ENCODE measurements around the gene SHB. TPM values are rescaled to one million over a fixed set of nuclear protein-coding genes. Genes with fewer than 3 reads are reported as not detected.

SHB gene
- total RNA-seq, 1 experiment from 2014 or later, result 56.4 TPM

GRCh38 chr9:38032266-38033110 lies 36.5 kb downstream of the SHB start:
- no TSS peak for BruUV-seq (replicated peaks)
- CTCF ChIA-PET, result interaction anchor here (0.5 kb wide), 1 partner anchor 1842 kb away, joined by 4 read pairs; the partner anchor contains the start of gene CLTA
- Histone ChIP-seq H3K9me3 (ENCODE audit: low read length) (no peaks in the 10 kb centered on the region), H3K9me2 (replicated peaks; ENCODE audit: low read length) (no peaks in the 10 kb centered on the region), H3F3A (ENCODE audit: low read length, unreplicated experiment) (no peaks in the 10 kb centered on the region), H3K4me2 (ENCODE audit: low read length) (peak overlapping the region; percentile 62), H3K36me3 (ENCODE audit: low read depth, low read length) (no peaks in the 10 kb centered on the region), H3K4me3 (ENCODE audit: low read length) (peak overlapping the region; percentile 31; the same call in 1 of the 2 replicates), H4K20me1 (ENCODE audit: low read length) (0 out of 2 replicates have a peak, but pooled peaks cover 9% of the 10 kb centered on the region), H3K27me3 (ENCODE audit: low read length) (no peaks in the 10 kb centered on the region), H3K4me1 (ENCODE audit: insufficient read depth, low read length) (peaks cover 69% of the 10 kb centered on the region), H3K27ac (ENCODE audit: low read length) (peak overlapping the region; percentile 75), H3K79me2 (ENCODE audit: low read length) (peaks cover 100% of the 10 kb centered on the region), H3K9ac (ENCODE audit: low read length) (peak overlapping the region; percentile 22), H2AFZ (ENCODE audit: low read length) (no peak overlapping the region)
- POLR2A ChIA-PET (ENCODE audit: unreplicated experiment), result no interaction called here
- ATAC-seq (peak; percentile 61), DNase-seq (peak; percentile 79)
- no peak for TF ChIP-seq CTCF (conservative IDR thresholded peaks at IDR 0.05; ENCODE audit: low read depth, low read length)
- no peak for TF ChIP-seq EZH2phosphoT487 (IDR thresholded peaks at IDR 0.05; ENCODE audit: borderline replicate concordance, low read length)
- no peak for TF ChIP-seq EZH2 (IDR thresholded peaks at IDR 0.05; ENCODE audit: low read length, unreplicated experiment)
- intact Hi-C loops (cut with micrococcal nuclease), result loop anchor here (2.0 kb wide), 1 partner anchor 14 kb away; no protein-coding TSS in a partner anchor

- H3K79me2 ChIP-seq (ENCODE audit: low read length), result peaks cover 100% of the 10 kb centered on the region
- DNase-seq, result peak; percentile 40
- H3K9me3 ChIP-seq (ENCODE audit: low read length), result no peaks in the 10 kb centered on the region
- peak overlapping the region; percentile 22 for H3K9ac ChIP-seq (ENCODE audit: low read length)
- H3K27ac ChIP-seq (ENCODE audit: low read length), result peak overlapping the region; percentile 75
- no peaks in the 10 kb centered on the region for H3K9me2 ChIP-seq (replicated peaks; ENCODE audit: low read length)
- H3K4me1 ChIP-seq (ENCODE audit: insufficient read depth, low read length), result peaks cover 69% of the 10 kb centered on the region
- POLR2A ChIA-PET (ENCODE audit: unreplicated experiment), result no interaction called here
- ATAC-seq, result no peak
- no peaks in the 10 kb centered on the region for H3K27me3 ChIP-seq (ENCODE audit: low read length)
- H2AFZ ChIP-seq (ENCODE audit: low read length), result no peak overlapping the region
- no peaks in the 10 kb centered on the region for H3F3A ChIP-seq (ENCODE audit: low read length, unreplicated experiment)
- no TSS peak for BruUV-seq (replicated peaks)
- TF ChIP-seq EZH2 (IDR thresholded peaks at IDR 0.05; ENCODE audit: low read length, unreplicated experiment) (no peak), CTCF (conservative IDR thresholded peaks at IDR 0.05; ENCODE audit: low read depth, low read length) (no peak), EZH2phosphoT487 (IDR thresholded peaks at IDR 0.05; ENCODE audit: borderline replicate concordance, low read length) (no peak)
- H3K4me3 ChIP-seq (ENCODE audit: low read length), result peak overlapping the region; percentile 2; the same call in 1 of the 2 replicates
- intact Hi-C loops (cut with micrococcal nuclease), result no loop called here
- H3K4me2 ChIP-seq (ENCODE audit: low read length), result peak overlapping the region; percentile 62
- H3K36me3 ChIP-seq (ENCODE audit: low read depth, low read length), result no peaks in the 10 kb centered on the region
- H4K20me1 ChIP-seq (ENCODE audit: low read length), result 0 out of 2 replicates have a peak, but pooled peaks cover 9% of the 10 kb centered on the region
- CTCF ChIA-PET, result interaction anchor here (0.5 kb wide), 2 partner anchors 37 to 1841 kb away, joined by 4 to 9 read pairs; partner anchors contain the start of gene CLTA
These were observed 37.4 kb downstream of the SHB start for GRCh38 chr9:38031594-38031993.

- Histone ChIP-seq H3K4me2 (ENCODE audit: low read length) (no peak overlapping the region), H3K79me2 (ENCODE audit: low read length) (peaks cover 100% of the 10 kb centered on the region), H4K20me1 (ENCODE audit: low read length) (peaks cover 10% of the 10 kb centered on the region; the same call in 1 of the 2 replicates), H3K9me2 (replicated peaks; ENCODE audit: low read length) (no peaks in the 10 kb centered on the region), H3K27me3 (ENCODE audit: low read length) (no peaks in the 10 kb centered on the region), H3K9ac (ENCODE audit: low read length) (no peak overlapping the region), H3K4me1 (ENCODE audit: insufficient read depth, low read length) (peaks cover 69% of the 10 kb centered on the region), H3F3A (ENCODE audit: low read length, unreplicated experiment) (no peaks in the 10 kb centered on the region), H3K27ac (ENCODE audit: low read length) (no peak overlapping the region), H2AFZ (ENCODE audit: low read length) (no peak overlapping the region), H3K36me3 (ENCODE audit: low read depth, low read length) (no peaks in the 10 kb centered on the region), H3K9me3 (ENCODE audit: low read length) (no peaks in the 10 kb centered on the region), H3K4me3 (ENCODE audit: low read length) (no peak overlapping the region)
- no peak for ATAC-seq
- no TSS peak for BruUV-seq (replicated peaks)
- TF ChIP-seq EZH2phosphoT487 (IDR thresholded peaks at IDR 0.05; ENCODE audit: borderline replicate concordance, low read length), result no peak
- TF ChIP-seq EZH2 (IDR thresholded peaks at IDR 0.05; ENCODE audit: low read length, unreplicated experiment), result no peak
- TF ChIP-seq CTCF (conservative IDR thresholded peaks at IDR 0.05; ENCODE audit: low read depth, low read length), result no peak
- POLR2A ChIA-PET (ENCODE audit: unreplicated experiment), result no interaction called here
- DNase-seq, result no peak
- intact Hi-C loops (cut with micrococcal nuclease), result no loop called here
- CTCF ChIA-PET, result no interaction called here
These were observed 38.4 kb downstream of the SHB start for GRCh38 chr9:38030658-38031057.
